Measurements from ENCODE around the gene DBNDD1. TPM values are rescaled to one million over a fixed set of nuclear protein-coding genes. Genes with fewer than 3 reads are reported as not detected.
"Not testable (repeated sequence)": the region's sequence is repeated elsewhere in the genome, so short reads cannot be mapped to it uniquely, and the experiment has no call there.

The DBNDD1 gene
- total RNA-seq, 2 experiments from 2014 or later: 1.2 to 1.5 TPM

GRCh38 chr16:89994721-89995474, 24.4 kb downstream of the DBNDD1 start:
- H3K27me3 Mint-ChIP-seq, POLR2A ChIA-PET, CTCF ChIA-PET: not testable (repeated sequence)
- peak; percentile 83 for DNase-seq
- Mint-ChIP-seq H3K36me3 (ENCODE audit: low read depth) (peaks cover 66% of the 10 kb centered on the region), H3K27ac (peak overlapping the region; percentile 82), H3K4me1 (peaks cover 12% of the 10 kb centered on the region), H3K9me3 (ENCODE audit: low read depth) (peaks cover 17% of the 10 kb centered on the region), H3K4me3 (peak overlapping the region; percentile 71)
- peak; percentile 40 for ATAC-seq
- intact Hi-C loops (cut with DNase I, micrococcal nuclease): loop anchor here in 1 of 2 experiments (2.0 kb wide), 1 partner anchor 28 kb away; no protein-coding TSS in a partner anchor

- Mint-ChIP-seq H3K27ac (peak overlapping the region; percentile 82), H3K4me1 (peaks cover 12% of the 10 kb centered on the region), H3K9me3 (ENCODE audit: low read depth) (peaks cover 17% of the 10 kb centered on the region), H3K27me3 (peaks cover 4% of the 10 kb centered on the region), H3K36me3 (ENCODE audit: low read depth) (peaks cover 66% of the 10 kb centered on the region), H3K4me3 (peak overlapping the region; percentile 71)
- ChIA-PET CTCF (interaction anchor here (0.6 kb wide), 1 partner anchor 86 kb away, joined by 3 read pairs; no protein-coding TSS in a partner anchor), POLR2A (no interaction called here)
- DNase-seq (no peak), ATAC-seq (no peak)
- intact Hi-C loops (cut with DNase I, micrococcal nuclease): loop anchor here in 1 of 2 experiments (2.0 kb wide), 1 partner anchor 28 kb away; no protein-coding TSS in a partner anchor
These were observed 24.9 kb downstream of the DBNDD1 start for GRCh38 chr16:89994389-89994720.

DNA sequence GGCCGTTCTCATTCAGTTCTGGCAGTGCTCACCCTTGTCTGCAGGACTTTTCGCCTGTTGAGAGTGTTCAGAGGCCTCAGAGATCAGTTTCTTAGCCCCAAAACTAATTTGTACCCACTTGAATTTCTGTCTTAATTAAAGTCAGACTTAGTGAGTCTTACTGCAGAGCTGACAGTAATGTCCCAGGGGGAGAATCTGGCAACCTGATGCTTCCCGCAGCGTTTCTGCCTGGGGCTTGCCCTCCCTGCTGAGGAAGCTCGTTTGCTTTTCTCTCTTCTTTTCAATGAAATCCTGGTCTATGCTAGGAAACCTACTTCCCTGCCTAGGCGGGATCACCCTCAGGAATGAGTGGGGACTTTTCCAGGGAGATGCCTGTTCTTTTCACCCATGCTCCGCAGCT, 25.3 kb downstream of the DBNDD1 start:
- Mint-ChIP-seq H3K27me3 (peaks cover 4% of the 10 kb centered on the region), H3K4me1 (peaks cover 12% of the 10 kb centered on the region), H3K4me3 (no peak overlapping the region), H3K9me3 (ENCODE audit: low read depth) (peaks cover 17% of the 10 kb centered on the region), H3K36me3 (ENCODE audit: low read depth) (peaks cover 66% of the 10 kb centered on the region), H3K27ac (peak overlapping the region; percentile 82)
- intact Hi-C loops (cut with DNase I, micrococcal nuclease): loop anchor here in 1 of 2 experiments (2.0 kb wide), 1 partner anchor 29 kb away; no protein-coding TSS in a partner anchor
- POLR2A ChIA-PET: no interaction called here
- DNase-seq (no peak), ATAC-seq (no peak)
- CTCF ChIA-PET: interaction anchor here (0.6 kb wide), 1 partner anchor 86 kb away, joined by 3 read pairs; no protein-coding TSS in a partner anchor

GRCh38 chr16:89993377-89993776, 25.9 kb downstream of the DBNDD1 start:
- ChIA-PET CTCF (no interaction called here), POLR2A (no interaction called here)
- peaks cover 12% of the 10 kb centered on the region for H3K4me1 Mint-ChIP-seq
- DNase-seq (no peak), ATAC-seq (no peak)
- intact Hi-C loops (cut with DNase I, micrococcal nuclease): no loop called here
- H3K27me3 Mint-ChIP-seq: peaks cover 4% of the 10 kb centered on the region
- H3K27ac Mint-ChIP-seq: no peak overlapping the region
- peaks cover 17% of the 10 kb centered on the region for H3K9me3 Mint-ChIP-seq (ENCODE audit: low read depth)
- H3K36me3 Mint-ChIP-seq (ENCODE audit: low read depth): peaks cover 66% of the 10 kb centered on the region
- no peak overlapping the region for H3K4me3 Mint-ChIP-seq

DNA sequence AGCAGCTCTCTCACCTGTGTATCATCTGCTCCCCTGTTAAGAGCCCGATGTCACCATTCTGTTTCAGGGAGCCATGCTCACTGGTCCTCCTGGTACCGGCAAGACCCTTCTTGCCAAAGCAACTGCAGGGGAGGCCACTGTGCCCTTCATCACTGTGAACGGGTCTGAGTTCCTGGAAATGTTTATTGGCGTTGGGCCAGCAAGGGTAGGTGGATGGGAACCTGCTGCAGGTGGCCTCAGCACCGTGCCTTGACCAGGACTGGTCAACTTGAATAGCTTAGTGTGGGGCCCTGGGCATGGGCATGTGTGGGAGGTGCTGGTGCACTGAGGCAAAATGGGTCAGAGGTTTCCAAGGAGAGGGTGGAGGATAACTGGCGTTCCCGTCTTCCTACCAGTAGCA, 28.5 kb downstream of the DBNDD1 start:
- peaks cover 60% of the 10 kb centered on the region for H3K36me3 Mint-ChIP-seq (ENCODE audit: low read depth)
- ATAC-seq: no peak
- peaks cover 12% of the 10 kb centered on the region for H3K9me3 Mint-ChIP-seq (ENCODE audit: low read depth)
- POLR2A ChIA-PET: no interaction called here
- no peak overlapping the region for H3K27ac Mint-ChIP-seq
- no peak for DNase-seq
- CTCF ChIA-PET: no interaction called here
- H3K4me1 Mint-ChIP-seq: peaks cover 9% of the 10 kb centered on the region
- intact Hi-C loops (cut with DNase I, micrococcal nuclease): no loop called here
- no peak overlapping the region for H3K4me3 Mint-ChIP-seq
- peaks cover 2% of the 10 kb centered on the region for H3K27me3 Mint-ChIP-seq

DNA sequence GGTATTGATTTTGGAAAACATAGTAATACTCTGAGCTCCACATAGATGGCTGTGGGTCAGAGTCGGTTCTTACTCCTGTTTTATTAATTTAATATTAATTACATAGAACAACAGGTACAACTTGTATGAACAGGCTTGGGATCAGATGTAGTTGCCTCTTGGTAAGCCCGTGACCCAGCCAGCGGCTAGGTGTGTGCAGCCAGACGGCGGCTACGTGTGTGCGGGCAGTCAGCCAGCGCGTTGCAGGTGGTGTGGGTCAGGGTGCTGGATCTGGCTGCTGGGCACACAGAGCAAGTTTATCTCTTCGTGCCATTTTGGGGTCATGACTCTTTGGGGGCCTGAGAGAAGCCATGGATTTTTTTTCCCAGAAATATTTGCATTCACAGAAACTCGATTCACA, 30.3 kb downstream of the DBNDD1 start:
- CTCF ChIA-PET: no interaction called here
- no peaks in the 10 kb centered on the region for H3K9me3 Mint-ChIP-seq (ENCODE audit: low read depth)
- no peaks in the 10 kb centered on the region for H3K27me3 Mint-ChIP-seq
- peaks cover 57% of the 10 kb centered on the region for H3K36me3 Mint-ChIP-seq (ENCODE audit: low read depth)
- no peak overlapping the region for H3K4me3 Mint-ChIP-seq
- DNase-seq (no peak), ATAC-seq (no peak)
- POLR2A ChIA-PET: no interaction called here
- intact Hi-C loops (cut with DNase I, micrococcal nuclease): no loop called here
- no peak overlapping the region for H3K27ac Mint-ChIP-seq
- H3K4me1 Mint-ChIP-seq: peaks cover 3% of the 10 kb centered on the region

DNA sequence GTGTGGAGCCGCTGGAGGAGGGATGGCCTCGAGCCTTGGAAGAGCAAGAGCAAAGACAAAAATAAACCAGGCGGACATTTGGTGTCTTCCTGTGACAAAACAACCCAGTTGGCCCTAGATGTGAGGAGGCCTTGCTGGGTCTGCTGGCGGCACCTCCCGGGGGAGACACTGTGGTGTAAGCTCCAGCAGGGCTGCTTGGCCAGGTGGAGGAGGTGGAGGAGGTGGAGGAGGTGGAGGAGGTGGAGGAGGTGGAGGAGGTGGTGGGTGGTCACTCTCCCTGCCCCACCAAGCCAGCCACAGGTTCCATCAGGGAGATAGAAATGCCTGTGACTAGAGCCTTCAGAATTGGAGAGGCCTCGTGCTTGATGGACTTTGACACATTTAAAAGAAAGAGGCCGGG, 32.1 kb downstream of the DBNDD1 start:
- intact Hi-C loops (cut with DNase I, micrococcal nuclease): no loop called here
- POLR2A ChIA-PET: no interaction called here
- no peaks in the 10 kb centered on the region for H3K9me3 Mint-ChIP-seq (ENCODE audit: low read depth)
- DNase-seq (no peak), ATAC-seq (no peak)
- H3K4me3 Mint-ChIP-seq: no peak overlapping the region
- no peak overlapping the region for H3K27ac Mint-ChIP-seq
- H3K4me1 Mint-ChIP-seq: peaks cover 11% of the 10 kb centered on the region
- H3K36me3 Mint-ChIP-seq (ENCODE audit: low read depth): peaks cover 48% of the 10 kb centered on the region
- CTCF ChIA-PET: no interaction called here
- H3K27me3 Mint-ChIP-seq: no peaks in the 10 kb centered on the region

DNA sequence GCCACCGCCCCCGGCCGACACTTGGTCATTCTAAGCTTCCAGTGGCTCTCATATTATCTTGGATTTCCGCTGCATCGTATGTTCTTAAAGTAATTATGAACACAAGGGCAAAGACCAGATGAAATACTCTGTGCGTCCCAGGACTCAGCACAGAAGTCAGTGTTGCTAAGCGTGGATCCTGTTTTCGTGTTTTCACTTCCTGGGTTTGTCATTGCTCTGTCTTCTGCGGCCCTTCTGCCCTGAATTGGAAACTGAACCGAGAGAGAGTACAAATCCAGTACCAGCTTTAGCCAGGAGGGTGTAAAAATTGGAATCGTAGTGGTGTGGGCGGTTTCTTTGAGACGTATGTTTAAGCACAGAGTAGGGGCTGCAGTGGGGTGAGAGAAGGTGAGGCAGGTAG, 32.7 kb downstream of the DBNDD1 start:
- Mint-ChIP-seq H3K27ac (peak overlapping the region; percentile 42), H3K36me3 (ENCODE audit: low read depth) (peaks cover 48% of the 10 kb centered on the region), H3K4me1 (peaks cover 11% of the 10 kb centered on the region), H3K4me3 (no peak overlapping the region), H3K27me3 (no peaks in the 10 kb centered on the region), H3K9me3 (ENCODE audit: low read depth) (no peaks in the 10 kb centered on the region)
- ChIA-PET CTCF (no interaction called here), POLR2A (no interaction called here)
- ATAC-seq (no peak), DNase-seq (no peak)
- intact Hi-C loops (cut with DNase I, micrococcal nuclease): no loop called here

DNA sequence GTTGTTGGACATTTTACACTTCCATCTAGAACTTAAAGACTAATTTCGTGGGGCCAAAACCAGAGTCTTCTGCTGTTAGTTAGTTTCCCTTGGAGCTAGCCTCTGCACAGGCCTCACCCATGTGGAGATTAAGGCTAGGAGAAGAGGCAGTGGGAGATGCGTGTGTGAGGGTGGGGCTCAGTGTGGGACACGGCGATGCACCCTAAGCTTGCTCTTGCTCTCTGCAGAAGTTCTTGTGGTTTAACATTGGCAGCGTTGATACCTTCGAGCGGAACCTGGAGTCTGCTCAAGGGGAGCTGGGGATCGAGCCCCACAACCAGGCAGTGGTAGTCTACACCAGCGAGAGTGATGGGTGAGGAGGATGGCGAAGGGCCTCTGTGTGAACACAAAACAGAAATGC, 34.0 kb downstream of the DBNDD1 start:
- Mint-ChIP-seq H3K27ac (no peak overlapping the region), H3K4me3 (no peak overlapping the region), H3K4me1 (peaks cover 16% of the 10 kb centered on the region), H3K9me3 (ENCODE audit: low read depth) (no peaks in the 10 kb centered on the region), H3K36me3 (ENCODE audit: low read depth) (peaks cover 46% of the 10 kb centered on the region), H3K27me3 (no peaks in the 10 kb centered on the region)
- intact Hi-C loops (cut with DNase I, micrococcal nuclease): no loop called here
- ATAC-seq (no peak), DNase-seq (no peak)
- POLR2A ChIA-PET: no interaction called here
- CTCF ChIA-PET: interaction anchor here (0.6 kb wide), 1 partner anchor 97 kb away, joined by 3 read pairs; no protein-coding TSS in a partner anchor

GRCh38 chr16:89984216-89984615, 35.0 kb downstream of the DBNDD1 start:
- ATAC-seq (no peak), DNase-seq (no peak)
- ChIA-PET POLR2A (no interaction called here), CTCF (no interaction called here)
- peaks cover 16% of the 10 kb centered on the region for H3K4me1 Mint-ChIP-seq
- intact Hi-C loops (cut with DNase I, micrococcal nuclease): no loop called here
- H3K27ac Mint-ChIP-seq: no peak overlapping the region
- peaks cover 49% of the 10 kb centered on the region for H3K36me3 Mint-ChIP-seq (ENCODE audit: low read depth)
- no peaks in the 10 kb centered on the region for H3K27me3 Mint-ChIP-seq
- H3K4me3 Mint-ChIP-seq: no peak overlapping the region
- no peaks in the 10 kb centered on the region for H3K9me3 Mint-ChIP-seq (ENCODE audit: low read depth)

DNA sequence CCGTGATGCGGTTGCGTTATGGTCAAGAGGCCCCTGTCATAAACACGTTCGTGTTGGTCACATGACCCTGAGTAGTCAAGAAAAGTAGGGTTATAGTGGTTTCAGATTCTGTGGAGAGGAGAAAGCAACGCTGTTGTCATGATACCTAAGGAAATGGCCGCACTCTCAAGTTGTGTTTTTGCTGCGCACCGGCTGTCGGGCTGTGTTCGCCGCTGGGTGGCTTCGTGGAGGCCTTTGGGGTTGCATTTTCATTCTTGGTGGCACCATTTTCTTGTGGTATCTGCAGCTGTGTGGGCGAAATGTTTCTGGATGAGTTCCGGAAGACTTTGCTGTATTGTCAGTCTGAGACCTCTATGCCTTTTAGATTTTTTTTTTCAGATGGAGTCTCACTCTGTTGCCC, 35.7 kb downstream of the DBNDD1 start:
- peaks cover 16% of the 10 kb centered on the region for H3K4me1 Mint-ChIP-seq
- H3K27me3 Mint-ChIP-seq: no peaks in the 10 kb centered on the region
- CTCF ChIA-PET: interaction anchor here (0.9 kb wide), 1 partner anchor 34 kb away, joined by 3 read pairs; no protein-coding TSS in a partner anchor
- H3K36me3 Mint-ChIP-seq (ENCODE audit: low read depth): peaks cover 52% of the 10 kb centered on the region
- intact Hi-C loops (cut with DNase I, micrococcal nuclease): no loop called here
- ATAC-seq (peak; percentile 37), DNase-seq (peak; percentile 46)
- H3K4me3 Mint-ChIP-seq: no peak overlapping the region
- peak overlapping the region; percentile 60 for H3K27ac Mint-ChIP-seq
- H3K9me3 Mint-ChIP-seq (ENCODE audit: low read depth): no peaks in the 10 kb centered on the region
- POLR2A ChIA-PET: no interaction called here

GRCh38 chr16:89982318-89982717, 36.9 kb downstream of the DBNDD1 start:
- no peak overlapping the region for H3K4me3 Mint-ChIP-seq
- peaks cover 53% of the 10 kb centered on the region for H3K36me3 Mint-ChIP-seq (ENCODE audit: low read depth)
- intact Hi-C loops (cut with DNase I, micrococcal nuclease): no loop called here
- ATAC-seq (no peak), DNase-seq (no peak)
- POLR2A ChIA-PET: interaction anchor here (0.7 kb wide), 1 partner anchor 94 kb away, joined by 3 read pairs; no protein-coding TSS in a partner anchor
- H3K27ac Mint-ChIP-seq: peak overlapping the region; percentile 75
- peaks cover 16% of the 10 kb centered on the region for H3K4me1 Mint-ChIP-seq
- no peaks in the 10 kb centered on the region for H3K27me3 Mint-ChIP-seq
- CTCF ChIA-PET: interaction anchor here (1.1 kb wide), 1 partner anchor 9 kb away, joined by 7 read pairs; no protein-coding TSS in a partner anchor
- no peaks in the 10 kb centered on the region for H3K9me3 Mint-ChIP-seq (ENCODE audit: low read depth)
